Stimulated activated effector memory CD8-positive, alpha-beta T cell treated with anti-CD3 and anti-CD28 coated beads, Interleukin-12 subunit alpha, Interleukin-12 subunit beta, amount 100 ng/mL, for 72 hours (primary cell): ENCODE results near the gene CKMT1A.
"Not testable (repeated sequence)": the region's sequence is repeated elsewhere in the genome, so short reads cannot be mapped to it uniquely, and the experiment has no call there.

ENCODE experiments used
- ATAC-seq: fragments of 150-1000 bp; cut with Tn5 transposase; 2 replicates; pipeline ENCODE4 v1.10.0; 2021
- DNase-seq, 2 donors: peaks; one replicate each; pipeline ENCODE4 v3.0.0; 2021 to 2022; ENCODE audit warnings: low spot score in 2 of 2
- H3K27ac Mint-ChIP-seq: one replicate; pipeline ENCODE4 v1.8.0; 2022; ENCODE audit warnings: mild to moderate bottlenecking, mixed read lengths
- H3K36me3 Mint-ChIP-seq: one replicate; pipeline ENCODE4 v1.8.0; 2022; ENCODE audit warnings: mild to moderate bottlenecking, mixed read lengths
- H3K4me1 Mint-ChIP-seq: one replicate; pipeline ENCODE4 v1.8.0; 2022; ENCODE audit warnings: mixed read lengths
- H3K4me3 Mint-ChIP-seq: one replicate; pipeline ENCODE4 v1.8.0; 2022; ENCODE audit warnings: mild to moderate bottlenecking, mixed read lengths
- H3K9me3 Mint-ChIP-seq: one replicate; pipeline ENCODE4 v1.8.0; 2022; ENCODE audit warnings: mixed read lengths

The CKMT1A gene

DNA sequence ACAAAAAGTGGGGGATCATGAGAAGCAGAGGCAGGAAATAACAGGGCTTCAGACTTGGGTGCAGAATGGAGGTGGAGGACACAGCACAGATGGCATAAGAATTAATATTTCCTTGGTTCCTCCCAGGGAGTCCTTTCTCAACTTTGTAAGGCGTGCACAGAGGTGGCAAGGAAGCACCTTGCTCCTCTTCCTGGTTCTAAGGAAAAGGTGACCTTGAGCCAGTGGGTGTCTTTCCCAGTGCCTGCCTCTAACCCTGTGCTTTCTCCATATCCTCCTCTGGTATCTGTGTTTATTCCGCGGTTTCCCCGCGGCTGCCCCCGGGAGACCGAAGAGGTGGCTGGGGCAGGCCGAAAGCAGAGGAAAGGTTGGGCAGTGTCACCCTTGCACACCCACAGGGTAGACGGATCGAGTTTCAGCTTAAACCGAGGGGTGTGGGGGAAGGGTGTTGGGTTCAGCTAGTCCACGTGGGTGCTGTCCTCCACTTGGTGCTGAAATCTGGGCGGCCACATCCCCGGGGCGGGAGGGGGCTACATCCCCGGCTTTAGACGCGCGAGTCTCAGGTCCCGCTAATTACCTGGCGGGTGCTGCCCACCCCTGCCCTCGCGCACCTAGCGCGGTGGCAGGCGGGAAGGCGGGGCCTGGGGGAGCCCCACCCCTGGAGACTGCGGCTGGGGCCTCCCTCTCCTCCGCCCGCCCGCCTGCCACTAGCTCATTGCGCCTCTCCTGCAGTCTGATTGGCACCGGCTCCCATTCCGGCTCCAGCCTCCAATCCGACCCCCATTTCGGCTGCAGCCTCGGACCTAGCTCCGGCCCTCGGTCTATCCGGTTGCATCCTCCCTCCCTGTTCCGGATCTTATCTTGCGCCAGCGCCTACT, at the start of gene CKMT1A:
Gene CKMT1A (plus strand): TSS at position 712 of the 875 bp plus-strand sequence. CDS start 192 bp downstream, outside the sequence.
- not testable (repeated sequence) for H3K9me3 Mint-ChIP-seq, DNase-seq, H3K4me1 Mint-ChIP-seq, H3K36me3 Mint-ChIP-seq, H3K27ac Mint-ChIP-seq, H3K4me3 Mint-ChIP-seq
- ATAC-seq, result peak; percentile 38

DNA sequence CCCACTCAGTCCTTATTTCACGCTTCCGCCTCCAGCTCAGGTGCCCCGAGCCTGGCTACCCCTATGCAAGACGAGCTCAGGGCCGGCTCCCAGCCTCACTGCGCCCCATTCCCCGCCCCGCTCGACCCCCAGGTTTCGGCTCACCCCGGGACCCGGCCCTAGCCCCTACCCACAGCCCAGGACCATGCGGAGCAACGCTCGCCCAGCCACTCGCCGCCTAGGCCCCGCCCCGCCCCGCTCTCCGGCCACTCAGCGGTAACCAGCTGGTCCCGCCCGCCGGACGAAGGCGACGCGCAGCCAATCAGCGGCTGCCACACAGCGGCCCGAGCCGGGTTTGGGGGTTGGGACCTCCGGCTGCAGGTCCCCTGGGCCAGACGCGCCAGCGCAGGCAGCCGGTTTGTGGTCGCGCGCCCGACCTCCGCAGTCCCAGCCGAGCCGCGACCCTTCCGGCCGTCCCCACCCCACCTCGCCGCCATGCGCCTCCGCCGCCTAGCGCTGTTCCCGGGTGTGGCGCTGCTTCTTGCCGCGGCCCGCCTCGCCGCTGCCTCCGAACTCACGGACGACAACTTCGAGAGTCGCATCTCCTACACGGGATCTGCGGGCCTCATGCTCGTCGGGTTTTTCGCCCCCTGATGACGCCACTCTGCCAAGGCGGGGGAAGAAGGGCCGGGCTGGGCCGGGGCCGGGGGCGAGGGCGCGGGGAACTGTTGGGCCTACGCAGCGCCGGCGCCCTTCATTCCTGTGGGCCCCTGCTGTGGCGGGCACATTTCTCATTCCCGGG, 44.8 kb upstream of the CKMT1A start, which contains the start of gene CATSPER2:
Gene CATSPER2 (minus strand): TSS at position 196 of the 781 bp plus-strand sequence. CDS start 783 bp downstream, outside the sequence.
- Mint-ChIP-seq H3K4me1 (no peaks in the 10 kb centered on the region), H3K4me3 (no peak within 1 kb of the TSS), H3K9me3 (no peaks in the 10 kb centered on the region), H3K27ac (no peak within 1 kb of the TSS), H3K36me3 (peaks cover 5% of the 10 kb centered on the region)
- DNase-seq (no peak), ATAC-seq (peak; percentile 61)

DNA sequence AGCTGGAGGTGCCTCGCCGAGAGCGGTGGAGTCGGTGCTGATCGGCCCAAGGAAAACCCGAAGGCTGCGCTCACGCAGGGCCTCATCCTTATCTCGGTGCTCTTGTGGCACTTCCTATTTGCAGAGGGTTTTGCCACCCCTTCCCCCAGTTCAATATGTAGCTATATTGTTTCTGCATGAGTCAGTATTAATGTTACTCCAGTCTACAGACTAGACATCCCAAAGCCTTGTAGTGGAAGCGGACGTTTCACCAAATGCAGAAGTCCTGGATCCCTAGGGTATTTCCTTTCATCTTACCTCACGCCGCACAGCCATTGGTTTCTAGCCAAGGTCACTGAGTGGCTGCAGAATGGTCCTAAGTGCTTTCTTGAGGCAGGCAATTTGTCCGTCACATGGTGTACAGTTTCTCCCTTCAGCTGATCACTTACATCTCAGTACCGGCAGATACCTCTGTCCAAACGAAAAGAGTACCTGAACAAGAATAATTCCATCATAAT, 44.2 kb upstream of the CKMT1A start:
- not testable (repeated sequence) for ATAC-seq

DNA sequence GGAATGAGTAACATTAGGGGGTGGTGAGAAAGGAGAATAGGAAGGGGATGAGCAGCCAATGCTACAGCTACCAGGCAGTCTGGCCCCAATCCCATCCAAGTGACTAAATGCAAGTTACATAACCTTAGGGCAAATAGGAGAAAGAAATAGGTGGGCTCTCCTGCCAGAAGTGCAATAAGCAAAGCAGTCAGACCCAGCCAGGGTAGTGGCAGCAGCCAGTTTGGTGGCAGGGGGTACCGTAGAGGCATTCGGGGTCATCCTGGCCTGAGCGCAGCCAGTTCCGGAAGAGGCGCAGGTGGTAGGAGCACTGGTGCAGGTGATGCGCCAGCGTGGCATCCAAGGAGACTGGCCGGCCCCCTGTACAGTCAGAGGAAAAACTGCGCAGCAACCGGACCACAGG, 33.9 kb upstream of the CKMT1A start:
- not testable (repeated sequence) for H3K36me3 Mint-ChIP-seq, H3K9me3 Mint-ChIP-seq, H3K4me1 Mint-ChIP-seq, ATAC-seq, H3K27ac Mint-ChIP-seq, DNase-seq, H3K4me3 Mint-ChIP-seq

More for the DNA sequence above, 44.2 kb upstream of the CKMT1A start:
- not testable (repeated sequence) for H3K4me3 Mint-ChIP-seq, H3K36me3 Mint-ChIP-seq, DNase-seq, H3K9me3 Mint-ChIP-seq, H3K27ac Mint-ChIP-seq, H3K4me1 Mint-ChIP-seq

DNA sequence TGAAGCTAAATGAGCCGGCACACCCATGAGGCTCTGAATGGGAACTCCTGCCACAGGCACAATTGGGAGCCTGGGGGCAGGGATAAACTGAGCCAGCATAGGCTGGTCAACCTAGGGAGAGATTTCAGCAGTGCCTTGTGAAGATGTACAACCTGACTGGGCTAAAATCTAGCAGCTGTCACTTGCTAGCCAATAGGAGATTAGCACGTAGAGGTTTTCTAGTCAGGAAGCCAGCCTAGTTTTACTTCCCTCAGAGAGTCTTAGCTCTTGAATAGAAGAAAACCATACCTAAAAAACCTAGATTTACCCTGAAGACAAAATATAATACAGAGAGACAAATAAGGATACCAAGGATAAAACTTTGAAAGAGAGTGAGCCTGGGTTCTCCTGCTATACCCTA, 31.4 kb upstream of the CKMT1A start:
- not testable (repeated sequence) for ATAC-seq, H3K9me3 Mint-ChIP-seq, H3K4me3 Mint-ChIP-seq, DNase-seq, H3K4me1 Mint-ChIP-seq, H3K36me3 Mint-ChIP-seq, H3K27ac Mint-ChIP-seq

DNA sequence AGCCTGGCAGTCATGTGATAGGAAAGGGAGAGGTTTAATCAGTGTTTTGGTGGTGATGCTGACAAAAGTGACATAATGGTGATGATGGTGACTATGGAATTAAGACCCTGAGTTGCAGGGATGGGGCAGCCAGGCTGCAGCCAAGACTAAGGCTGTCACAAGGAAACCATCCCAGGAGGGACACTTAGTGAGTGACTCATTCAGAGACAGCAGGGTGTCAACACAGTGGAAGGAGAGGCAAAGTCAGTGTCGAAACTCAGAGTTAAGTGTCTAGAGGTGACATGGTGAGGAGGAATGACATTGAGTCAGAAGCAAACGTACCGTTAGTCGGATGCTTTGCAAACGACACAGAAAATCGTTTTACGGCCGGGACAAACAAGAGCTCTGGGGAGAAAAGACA, 30.3 kb upstream of the CKMT1A start:
- DNase-seq, H3K9me3 Mint-ChIP-seq, H3K36me3 Mint-ChIP-seq, ATAC-seq, H3K4me3 Mint-ChIP-seq, H3K4me1 Mint-ChIP-seq, H3K27ac Mint-ChIP-seq: not testable (repeated sequence)

DNA sequence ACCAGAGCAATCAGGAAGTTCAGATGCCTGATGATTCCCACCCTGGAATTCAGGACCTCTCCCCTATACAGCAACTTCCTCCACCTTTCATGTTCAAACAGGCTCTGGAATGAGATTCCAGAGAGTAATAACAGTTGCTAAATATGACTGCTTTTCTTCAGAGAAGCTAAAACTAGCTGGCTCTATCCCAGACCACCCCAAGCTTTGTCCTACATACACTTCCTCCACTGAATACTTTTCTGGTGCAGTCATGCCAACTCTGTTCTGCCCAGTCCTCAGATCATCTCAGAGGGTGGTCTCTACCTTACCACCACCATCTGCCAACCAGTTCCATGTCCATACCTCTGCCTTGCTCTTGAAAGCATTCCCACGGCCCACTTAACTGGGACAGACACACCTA, 27.5 kb upstream of the CKMT1A start:
- H3K4me3 Mint-ChIP-seq, H3K9me3 Mint-ChIP-seq, ATAC-seq, H3K36me3 Mint-ChIP-seq, H3K4me1 Mint-ChIP-seq, DNase-seq, H3K27ac Mint-ChIP-seq: not testable (repeated sequence)

DNA sequence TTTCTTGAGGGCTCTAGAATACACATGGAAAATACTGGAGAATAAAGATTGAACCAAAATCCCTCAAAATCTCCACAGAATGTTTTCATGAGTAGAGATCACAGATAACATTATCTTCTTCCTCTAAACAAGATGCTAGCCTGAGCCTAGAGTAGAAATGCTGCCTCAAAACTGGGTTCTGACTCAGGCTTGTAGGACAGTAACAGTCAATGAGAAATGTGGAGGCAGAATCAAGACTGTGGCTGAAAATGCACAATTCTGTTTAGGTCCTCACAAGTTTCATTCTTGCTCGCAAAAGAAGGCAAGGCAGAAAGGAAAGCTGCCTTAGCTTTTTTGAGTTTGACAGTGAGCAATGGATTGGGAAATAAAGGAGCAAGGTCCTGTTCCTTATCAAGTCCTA, 19.5 kb upstream of the CKMT1A start:
- not testable (repeated sequence) for H3K9me3 Mint-ChIP-seq, DNase-seq, H3K36me3 Mint-ChIP-seq, H3K4me1 Mint-ChIP-seq, H3K4me3 Mint-ChIP-seq, H3K27ac Mint-ChIP-seq
- peak; percentile 81 for ATAC-seq

DNA sequence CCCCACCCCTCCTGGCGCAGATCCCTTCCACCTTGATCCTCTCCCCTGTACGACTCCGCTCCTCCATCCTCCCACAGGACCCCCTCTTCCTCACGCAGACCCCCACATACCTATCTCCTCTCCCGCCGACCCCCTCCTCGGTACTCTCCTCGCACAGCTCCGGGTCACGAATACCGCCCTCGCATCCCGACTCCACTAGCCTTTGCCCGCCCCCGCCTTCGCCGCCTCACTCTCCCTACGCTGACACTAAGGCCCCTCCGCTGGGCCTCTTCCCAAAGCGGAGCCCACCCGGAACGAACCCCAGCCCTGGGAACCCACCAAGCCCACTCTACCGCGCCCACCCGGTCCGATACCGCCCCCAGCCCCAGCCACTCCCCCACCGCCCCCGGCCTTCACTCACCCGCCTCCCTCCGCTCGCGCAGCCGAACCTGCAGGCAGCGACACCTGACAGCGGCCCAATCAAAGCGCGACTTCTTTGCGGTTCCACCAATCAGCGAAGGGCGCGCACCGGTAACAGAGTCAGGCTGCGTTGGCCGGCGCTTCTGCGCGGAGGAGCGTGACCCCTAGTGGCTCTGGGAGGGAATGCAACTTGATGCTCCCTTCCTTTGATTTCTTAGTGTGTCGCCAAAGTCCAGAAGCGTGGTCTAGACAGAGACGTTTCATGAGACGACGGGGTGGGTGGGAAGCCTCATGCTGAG, 3.9 kb upstream of the CKMT1A start:
- H3K4me3 Mint-ChIP-seq, DNase-seq, H3K4me1 Mint-ChIP-seq, H3K36me3 Mint-ChIP-seq, H3K9me3 Mint-ChIP-seq, H3K27ac Mint-ChIP-seq: not testable (repeated sequence)
- peak; percentile 98 for ATAC-seq

DNA sequence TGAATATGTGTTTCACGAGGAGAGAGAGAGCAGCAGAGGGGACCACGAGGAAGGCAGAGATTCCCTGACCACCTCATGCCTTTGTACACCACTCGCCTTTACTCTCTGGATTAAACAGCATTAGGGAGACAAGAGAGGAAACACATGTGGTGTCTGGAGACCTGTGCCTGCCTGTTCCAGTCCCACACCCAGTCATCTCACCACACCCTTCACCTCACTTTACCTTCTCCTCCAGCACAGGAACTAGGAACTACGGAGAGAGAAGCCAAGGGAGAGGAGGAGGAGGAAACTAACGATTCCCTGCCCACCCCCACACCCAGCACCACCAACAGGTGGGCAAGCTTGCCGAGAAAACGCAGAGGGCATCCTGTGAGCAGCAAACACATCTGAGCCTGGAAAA, 980 bp upstream of the CKMT1A start:
- not testable (repeated sequence) for H3K36me3 Mint-ChIP-seq

DNA sequence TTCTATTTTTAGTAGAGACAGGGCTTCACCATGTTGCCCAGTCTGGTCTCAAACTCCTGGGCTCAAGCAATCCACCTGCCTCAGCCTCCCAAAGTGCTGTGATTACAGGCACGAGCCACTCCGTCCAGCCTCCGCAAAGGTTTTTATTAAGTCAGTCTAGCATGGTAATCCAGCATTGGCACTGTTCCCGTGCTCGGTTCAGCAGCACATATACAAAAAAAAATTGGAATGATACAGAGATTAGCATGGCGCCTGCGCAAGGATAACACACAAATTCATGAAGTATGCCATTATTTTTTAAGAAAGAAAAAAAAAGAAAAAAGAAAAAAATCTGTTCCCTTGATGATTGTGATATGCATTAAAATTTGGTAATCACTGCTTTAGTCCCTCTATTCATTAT, 8.5 kb downstream of the CKMT1A start:
- ATAC-seq (no peak), DNase-seq (no peak)
- no peak overlapping the region for H3K4me3 Mint-ChIP-seq
- H3K36me3 Mint-ChIP-seq, result no peaks in the 10 kb centered on the region
- H3K9me3 Mint-ChIP-seq, result no peaks in the 10 kb centered on the region
- no peak overlapping the region for H3K27ac Mint-ChIP-seq
- no peaks in the 10 kb centered on the region for H3K4me1 Mint-ChIP-seq

More for the DNA sequence above, 980 bp upstream of the CKMT1A start:
- not testable (repeated sequence) for ATAC-seq, DNase-seq, H3K27ac Mint-ChIP-seq, H3K9me3 Mint-ChIP-seq, H3K4me3 Mint-ChIP-seq, H3K4me1 Mint-ChIP-seq

DNA sequence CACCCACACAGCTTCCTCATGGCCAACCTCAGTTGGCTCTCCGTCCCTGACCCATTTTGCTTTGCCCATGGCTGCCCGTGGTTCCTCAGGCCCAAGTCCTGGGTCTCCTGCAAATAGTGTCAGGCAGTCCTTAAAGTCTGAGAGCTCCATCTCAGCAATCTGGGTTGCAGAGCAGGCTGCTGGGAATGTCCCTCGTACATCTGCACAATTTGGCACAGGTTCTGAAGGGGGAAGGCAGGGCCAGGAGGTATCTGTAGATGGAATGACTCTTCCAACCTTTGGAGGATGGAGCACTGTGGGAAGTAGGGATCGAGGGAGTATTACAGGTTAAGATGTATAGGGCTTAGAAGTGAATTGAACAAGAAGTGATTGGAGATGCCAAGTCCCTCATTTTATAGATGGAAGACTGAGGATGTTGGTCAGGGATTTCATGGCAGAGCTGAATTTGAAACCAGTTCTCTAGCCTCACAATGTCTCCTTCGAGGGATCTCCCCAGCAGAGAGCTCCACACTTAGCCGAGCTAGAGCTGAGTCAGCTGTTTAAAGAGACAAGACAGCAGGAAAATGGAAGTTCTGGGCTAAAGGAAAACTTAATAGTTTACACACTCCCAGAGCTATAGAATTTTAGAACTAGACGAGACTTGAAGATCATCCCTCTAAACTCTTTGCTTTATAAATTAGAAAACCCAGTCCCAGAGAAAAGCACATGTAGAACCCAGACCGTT, 9.2 kb downstream of the CKMT1A start:
- Mint-ChIP-seq H3K36me3 (no peaks in the 10 kb centered on the region), H3K27ac (no peak overlapping the region), H3K4me1 (no peaks in the 10 kb centered on the region), H3K9me3 (no peaks in the 10 kb centered on the region), H3K4me3 (no peak overlapping the region)
- ATAC-seq (no peak), DNase-seq (no peak)

DNA sequence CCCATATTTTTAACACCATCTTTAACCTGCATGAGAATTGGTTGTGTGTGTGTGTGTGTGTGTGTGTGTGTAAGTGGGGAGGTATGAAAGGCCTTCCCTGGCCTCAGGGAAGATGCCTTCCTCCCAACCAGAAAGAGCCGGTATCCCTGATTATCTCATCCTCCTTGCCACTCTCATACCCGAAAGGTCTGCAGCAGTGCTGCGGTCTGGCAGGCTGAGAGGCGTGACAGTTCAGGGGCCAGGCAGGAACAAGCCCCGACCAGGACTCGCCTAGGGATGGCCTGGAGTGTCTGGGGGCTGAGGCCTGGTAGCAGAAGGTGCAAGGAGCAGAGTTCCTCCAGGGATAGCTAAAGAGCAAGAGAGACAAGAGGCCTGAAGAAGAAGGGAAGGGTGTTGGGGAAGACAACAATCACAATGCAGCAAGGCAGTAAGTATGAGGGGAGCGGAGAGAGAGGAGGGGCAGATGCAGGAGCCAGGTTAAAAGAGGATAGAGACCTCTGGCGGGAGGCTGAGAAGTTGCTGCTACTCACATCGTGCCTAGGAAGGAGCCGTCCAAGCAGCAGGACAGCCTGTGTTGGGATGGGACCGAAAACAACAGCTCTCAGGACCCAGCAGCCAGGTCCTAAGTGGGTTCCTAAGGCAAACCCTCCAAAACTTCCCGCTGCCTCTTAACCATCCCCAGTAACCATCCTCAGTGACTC, 16.9 kb downstream of the CKMT1A start:
- not testable (repeated sequence) for H3K4me3 Mint-ChIP-seq, H3K27ac Mint-ChIP-seq, ATAC-seq, H3K9me3 Mint-ChIP-seq, DNase-seq, H3K36me3 Mint-ChIP-seq, H3K4me1 Mint-ChIP-seq

DNA sequence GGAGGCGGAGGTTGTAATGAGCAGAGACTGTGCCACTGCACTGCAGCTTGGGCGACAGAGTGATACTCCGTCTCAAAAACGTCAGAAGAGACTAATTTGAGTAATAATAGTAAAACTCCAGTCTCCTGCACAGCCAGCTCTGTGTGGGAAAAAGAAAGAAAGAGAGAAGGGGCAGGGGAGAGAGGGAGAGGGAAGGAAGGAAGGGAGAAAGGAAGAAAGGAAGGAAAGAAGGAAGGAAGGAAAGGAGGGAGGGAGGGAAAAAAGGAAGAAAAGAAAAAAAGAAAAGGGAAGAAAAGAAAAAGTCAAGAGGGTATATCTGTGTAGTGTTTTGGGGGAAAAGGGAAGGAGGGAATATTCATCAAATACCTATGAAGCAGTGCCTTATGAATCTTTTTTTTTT, 29.5 kb downstream of the CKMT1A start:
- H3K27ac Mint-ChIP-seq, result no peak overlapping the region
- no peaks in the 10 kb centered on the region for H3K36me3 Mint-ChIP-seq
- no peaks in the 10 kb centered on the region for H3K9me3 Mint-ChIP-seq
- no peaks in the 10 kb centered on the region for H3K4me1 Mint-ChIP-seq
- ATAC-seq (no peak), DNase-seq (no peak)
- H3K4me3 Mint-ChIP-seq, result no peak overlapping the region
